K562 (cell line): ENCODE results near the gene SMARCC1. TPM values are rescaled to one million over a fixed set of nuclear protein-coding genes. Genes with fewer than 3 reads are reported as not detected.

ENCODE experiments used
- BRCA1 ChIP-seq, 2 experiments: fragments of 450-650 bp in 1 of 2; sonication (generic) in 1 of 2; formaldehyde crosslinking in 1 of 2; IDR thresholded peaks; 2 replicates each; pipeline versions ENCODE4 v1.5.0 to v1.6.1; 2017 to 2020; ENCODE audit warnings: mild to moderate bottlenecking in 1 of 2, missing genetic modification reagents in 1 of 2
- BRD9 ChIP-seq: fragments of 450-650 bp; IDR thresholded peaks from 2 replicates; pipeline ENCODE4 v1.6.1; 2018; ENCODE audit warnings: low read depth; ENCODE audit not compliant: partially characterized antibody
- CBX1 ChIP-seq: sonication (generic); IDR thresholded peaks from 2 replicates; pipeline ENCODE4 v1.6.1; 2016; ENCODE audit warnings: antibody characterized with exemption, low read depth, mild to moderate bottlenecking
- CBX3 ChIP-seq, 2 experiments: IDR thresholded peaks; 1 replicate in 1 of 2; 2 replicates in 1 of 2; pipeline ENCODE4 v1.6.1; 2012; ENCODE audit warnings: inconsistent platforms in 2 of 2, low read length in 2 of 2, borderline replicate concordance in 1 of 2, control low read depth in 1 of 2
- CHCHD3 ChIP-seq: fragments of 250-450 bp; sonication (Bioruptor Pico); IDR thresholded peaks from 2 replicates; pipeline ENCODE4 v2.1.2; 2022; ENCODE audit warnings: mild to moderate bottlenecking
- ELF2 ChIP-seq: fragments of 250-450 bp; sonication (Bioruptor Pico); IDR thresholded peaks from 2 replicates; pipeline ENCODE4 v1.5.0; 2021; ENCODE audit warnings: mild to moderate bottlenecking
- GABPB1 ChIP-seq: sonication (generic); formaldehyde crosslinking; IDR thresholded peaks from 2 replicates; pipeline ENCODE4 v1.8.0; 2022; ENCODE audit warnings: mild to moderate bottlenecking, missing genetic modification reagents
- HCFC1 ChIP-seq: IDR thresholded peaks from 2 replicates; pipeline ENCODE4 v1.6.1; 2012; ENCODE audit warnings: low read depth, low read length, improper control_type of control experiment
- HDAC3 ChIP-seq: fragments of 450-650 bp; IDR thresholded peaks from 2 replicates; pipeline ENCODE4 v1.6.1; 2018; ENCODE audit warnings: borderline replicate concordance, mild to moderate bottlenecking, moderate library complexity; ENCODE audit not compliant: partially characterized antibody
- HEY1 ChIP-seq: fragments of 250-450 bp; sonication (Bioruptor Pico); IDR thresholded peaks from 2 replicates; pipeline ENCODE4 v1.5.0; 2020; ENCODE audit warnings: mild to moderate bottlenecking, moderate library complexity, borderline replicate concordance
- HLTF ChIP-seq: fragments of 450-650 bp; IDR thresholded peaks from 2 replicates; pipeline ENCODE4 v1.6.1; 2016
- KLF1 ChIP-seq: fragments of 450-650 bp; IDR thresholded peaks from 2 replicates; pipeline ENCODE4 v1.6.1; 2016; ENCODE audit warnings: missing genetic modification characterization, missing compliant biosample characterization
- PHB2 ChIP-seq: fragments of 450-650 bp; IDR thresholded peaks from 2 replicates; pipeline ENCODE4 v1.6.1; 2017; ENCODE audit warnings: low read depth
- POLR3A ChIP-seq: IDR thresholded peaks from 2 replicates; pipeline ENCODE4 v1.6.1; 2011; ENCODE audit warnings: borderline replicate concordance, mild to moderate bottlenecking, moderate library complexity; ENCODE audit not compliant: insufficient read length, insufficient read depth; ENCODE audit errors: extremely low read depth
- PRMT5 ChIP-seq: sonication (generic); formaldehyde crosslinking; IDR thresholded peaks from 2 replicates; pipeline ENCODE4 v1.5.0; 2020; ENCODE audit warnings: missing genetic modification reagents
- RBM17 ChIP-seq: fragments of 200-400 bp; formaldehyde crosslinking; IDR thresholded peaks from 2 replicates; pipeline ENCODE4 v1.6.1; 2017; ENCODE audit warnings: low read depth, mild to moderate bottlenecking, low read length, borderline replicate concordance
- SIN3A ChIP-seq, 2 experiments: fragments of 150-350 bp in 1 of 2; IDR thresholded peaks; 2 replicates each; pipeline ENCODE4 v1.6.1; 2011 to 2016; ENCODE audit warnings: borderline replicate concordance in 2 of 2, low read depth in 2 of 2, low read length in 2 of 2, mild to moderate bottlenecking in 2 of 2, moderate library complexity in 2 of 2; ENCODE audit not compliant: control insufficient read depth in 1 of 2
- XRCC4 ChIP-seq: IDR thresholded peaks from one replicate; pipeline ENCODE4 v1.6.1; 2011; ENCODE audit not compliant: insufficient read depth, insufficient read length; ENCODE audit errors: extremely low read depth
- ZNF134 ChIP-seq: fragments of 250-450 bp; sonication (Bioruptor Pico); conservative IDR thresholded peaks from 2 replicates; pipeline ENCODE4 v1.4.0; 2020
- ZNF140 ChIP-seq: fragments of 250-450 bp; sonication (Bioruptor Pico); IDR thresholded peaks from 2 replicates; pipeline ENCODE4 v1.8.0; 2021; ENCODE audit warnings: moderate library complexity, mild to moderate bottlenecking, inconsistent platforms
- ZNF57 ChIP-seq: fragments of 450-650 bp; formaldehyde crosslinking; IDR thresholded peaks from 2 replicates; pipeline ENCODE4 v1.4.0; 2020; ENCODE audit warnings: mild to moderate bottlenecking, moderate library complexity
- ZNF695 ChIP-seq: fragments of 450-650 bp; formaldehyde crosslinking; IDR thresholded peaks from 2 replicates; pipeline ENCODE4 v1.4.0; 2020; ENCODE audit warnings: mild to moderate bottlenecking, moderate library complexity
- polyA plus RNA-seq, 8 experiments: library from polyadenylated mRNA; depleted of rRNA in 4 of 8; stranded (reverse) in 5 of 8; unstranded in 3 of 8; fragments of >200 nt; fragmentation: Nextera tagmentation in 2 of 8; fragmentation: Illumina TruSeq in 1 of 8; extraction: Ambion mirVana in 2 of 8; extraction: Trizol in 1 of 8; gene quantifications; 2 replicates each; pipeline versions ENCODE4 v1.2.1 to v1.2.3, GENCODE V29; 2011 to 2014; ENCODE audit warnings: inconsistent platforms in 1 of 8, missing spikeins in 1 of 8
- total RNA-seq, 7 experiments: library from RNA; depleted of rRNA in 6 of 7; stranded (reverse); fragments of >200 nt in 6 of 7; fragmentation: Illumina TruSeq in 2 of 7; extraction: Trizol in 2 of 7; gene quantifications; 2 replicates each; pipeline versions ENCODE4 v1.2.1 to v1.2.3, GENCODE V29; 2011 to 2021; ENCODE audit warnings: low replicate concordance in 1 of 7
- TF ChIP-seq, protein P1 (sequence below), 3 experiments: fragments of 200-800 bp in 1 of 3; fragments of 250-450 bp in 1 of 3; fragments of 450-650 bp in 1 of 3; sonication (Bioruptor Pico) in 1 of 3; sonication (Bioruptor generic) in 1 of 3; formaldehyde crosslinking in 1 of 3; IDR thresholded peaks; 2 replicates each; pipeline versions ENCODE4 v1.6.1 to v1.8.0; 2016 to 2022; ENCODE audit warnings: mild to moderate bottlenecking in 2 of 3, missing genetic modification characterization in 2 of 3, missing compliant biosample characterization in 1 of 3, moderate library complexity in 1 of 3

Gene SMARCC1
- total and polyA plus RNA-seq, 9 of the 15 experiments (the other 6 are each of a cell fraction or from before 2014, with no cell fraction given) = 20.7 to 199 (median 66.0) TPM

DNA sequence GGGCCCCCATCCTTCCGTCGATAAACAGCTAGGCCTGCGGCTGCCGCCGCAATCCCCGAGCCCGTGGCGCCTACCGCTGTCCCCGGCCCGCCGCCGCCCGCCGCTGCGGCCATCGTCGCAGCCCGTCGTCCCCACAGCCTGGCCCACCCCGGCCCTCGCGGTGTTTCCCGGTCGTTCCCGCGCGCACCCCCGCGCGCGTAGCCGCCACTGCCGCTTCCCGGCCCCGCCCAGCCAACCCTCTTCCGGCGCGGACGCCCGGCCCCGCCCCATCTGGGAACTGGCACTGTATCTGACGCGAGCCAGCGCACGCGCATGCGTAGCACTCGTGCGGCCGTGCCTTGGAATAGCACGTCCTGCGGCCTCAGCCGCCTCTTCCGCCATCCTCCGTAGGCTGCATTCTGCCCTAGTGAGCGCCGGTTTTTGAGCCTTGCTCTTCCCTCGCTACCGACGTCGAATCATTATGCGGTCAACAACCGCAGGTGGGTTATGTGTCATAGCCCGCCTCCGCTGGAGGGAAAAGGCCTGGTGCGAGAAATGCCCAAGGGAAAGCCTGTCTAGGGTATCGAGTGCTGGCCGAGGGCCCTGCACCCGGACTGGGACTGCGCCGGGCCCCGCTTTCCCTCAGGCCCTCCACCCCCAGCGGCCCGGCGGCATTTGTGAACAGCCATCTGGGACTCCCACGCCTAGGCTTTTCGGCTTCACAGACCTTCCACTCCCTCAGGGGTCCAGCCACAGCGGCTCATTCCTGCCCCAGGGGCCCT, at the start of gene SMARCC1 (continued):
- TF ChIP-seq, protein P1, sequence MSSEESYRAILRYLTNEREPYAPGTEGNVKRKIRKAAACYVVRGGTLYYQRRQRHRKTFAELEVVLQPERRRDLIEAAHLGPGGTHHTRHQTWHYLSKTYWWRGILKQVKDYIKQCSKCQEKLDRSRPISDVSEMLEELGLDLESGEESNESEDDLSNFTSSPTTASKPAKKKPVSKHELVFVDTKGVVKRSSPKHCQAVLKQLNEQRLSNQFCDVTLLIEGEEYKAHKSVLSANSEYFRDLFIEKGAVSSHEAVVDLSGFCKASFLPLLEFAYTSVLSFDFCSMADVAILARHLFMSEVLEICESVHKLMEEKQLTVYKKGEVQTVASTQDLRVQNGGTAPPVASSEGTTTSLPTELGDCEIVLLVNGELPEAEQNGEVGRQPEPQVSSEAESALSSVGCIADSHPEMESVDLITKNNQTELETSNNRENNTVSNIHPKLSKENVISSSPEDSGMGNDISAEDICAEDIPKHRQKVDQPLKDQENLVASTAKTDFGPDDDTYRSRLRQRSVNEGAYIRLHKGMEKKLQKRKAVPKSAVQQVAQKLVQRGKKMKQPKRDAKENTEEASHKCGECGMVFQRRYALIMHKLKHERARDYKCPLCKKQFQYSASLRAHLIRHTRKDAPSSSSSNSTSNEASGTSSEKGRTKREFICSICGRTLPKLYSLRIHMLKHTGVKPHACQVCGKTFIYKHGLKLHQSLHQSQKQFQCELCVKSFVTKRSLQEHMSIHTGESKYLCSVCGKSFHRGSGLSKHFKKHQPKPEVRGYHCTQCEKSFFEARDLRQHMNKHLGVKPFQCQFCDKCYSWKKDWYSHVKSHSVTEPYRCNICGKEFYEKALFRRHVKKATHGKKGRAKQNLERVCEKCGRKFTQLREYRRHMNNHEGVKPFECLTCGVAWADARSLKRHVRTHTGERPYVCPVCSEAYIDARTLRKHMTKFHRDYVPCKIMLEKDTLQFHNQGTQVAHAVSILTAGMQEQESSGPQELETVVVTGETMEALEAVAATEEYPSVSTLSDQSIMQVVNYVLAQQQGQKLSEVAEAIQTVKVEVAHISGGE (CRISPR knock-in tag; IDR thresholded peaks at IDR 0.05) = peak in 1 of 3 experiments; percentile 79; a peak in 2 of 6 replicates
- TF ChIP-seq ZNF695 (CRISPR knock-in tag) (no peak), RBM17 (no peak), POLR3A (no peak), PHB2 (no peak), ELF2 (CRISPR knock-in tag) (peak; percentile 74; the same call in 1 of the 2 replicates), SIN3A (IDR thresholded peaks at IDR 0.05; ENCODE audit: borderline replicate concordance in 2 of 2, control insufficient read depth in 1 of 2, low read depth in 2 of 2, low read length in 2 of 2) (peak; percentile 8 to 61; a peak in 1 of 4 replicates), BRCA1 (IDR thresholded peaks at IDR 0.05) (no peak), BRCA1 (CRISPR knock-in tag; IDR thresholded peaks at IDR 0.05) (no peak), CBX1 (peak; percentile 93), BRD9 (peak; percentile 78), CBX3 (IDR thresholded peaks at IDR 0.05; ENCODE audit: borderline replicate concordance in 1 of 2, low read length in 2 of 2) (peak in 1 of 2 experiments; percentile 63; a peak in 1 of 3 replicates), HEY1 (CRISPR knock-in tag) (no peak), XRCC4 (no peak), GABPB1 (CRISPR knock-in tag) (peak; percentile 86), ZNF57 (no peak), KLF1 (peak; percentile 64; the same call in 1 of the 2 replicates), HLTF (0 out of 2 replicates have a peak, but pooled peaks have one; percentile 48), CHCHD3 (CRISPR knock-in tag) (no peak), HDAC3 (no peak), PRMT5 (CRISPR knock-in tag) (peak; percentile 75; the same call in 1 of the 2 replicates), ZNF134 (CRISPR knock-in tag) (no peak), ZNF140 (CRISPR knock-in tag) (no peak), HCFC1 (peak; percentile 55)
